ENCODE measurements around the gene PCDHA13. TPM values are rescaled to one million over a fixed set of nuclear protein-coding genes. Genes with fewer than 3 reads are reported as not detected.
A peak's percentile ranks its signal among the peaks of the same experiment; 100 is the strongest.
"Not testable (repeated sequence)": the region's sequence is repeated elsewhere in the genome, so short reads cannot be mapped to it uniquely, and the experiment has no call there.

Gene PCDHA13
- total RNA-seq, 6 experiments from 2014 or later: 0.35 to 1.8 (median 1.2) TPM; not detected in 1

DNA sequence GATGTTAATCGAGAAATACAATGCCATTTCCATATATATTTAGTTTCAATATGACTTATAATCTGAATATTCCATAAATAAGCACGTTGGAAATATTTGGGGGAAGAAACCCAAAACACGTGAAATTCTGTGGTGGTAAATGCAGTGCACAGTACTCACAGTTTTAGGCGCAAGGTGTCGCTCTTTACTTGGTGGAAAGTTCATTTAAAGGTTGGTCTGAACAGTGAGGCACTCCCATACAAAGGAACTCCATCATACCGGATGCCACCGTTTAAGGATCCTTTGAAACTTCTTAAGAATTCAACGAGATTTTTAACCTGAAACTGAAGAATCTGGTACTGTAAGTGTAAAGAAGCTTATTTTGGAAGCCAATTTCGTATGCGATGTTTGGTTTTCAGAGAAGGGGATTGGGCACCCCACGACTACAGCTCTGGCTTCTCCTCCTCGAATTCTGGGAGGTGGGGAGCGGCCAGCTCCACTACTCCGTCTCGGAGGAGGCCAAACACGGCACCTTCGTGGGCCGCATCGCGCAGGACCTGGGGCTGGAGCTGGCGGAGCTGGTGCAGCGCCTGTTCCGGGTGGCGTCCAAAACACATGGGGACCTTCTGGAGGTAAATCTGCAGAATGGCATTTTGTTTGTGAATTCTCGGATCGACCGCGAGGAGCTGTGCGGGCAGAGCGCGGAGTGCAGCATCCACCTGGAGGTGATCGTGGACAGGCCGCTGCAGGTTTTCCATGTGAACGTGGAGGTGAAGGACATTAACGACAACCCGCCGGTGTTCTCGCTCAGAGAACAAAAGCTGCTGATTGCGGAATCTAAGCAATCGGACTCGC, 13.0 kb upstream of the PCDHA13 start, which contains the start of gene PCDHA11:
TSS of gene PCDHA11 (plus strand) at position 237 of the 834 bp plus-strand sequence. CDS start at position 384, 147 bp downstream.
- H3K9me3 ChIP-seq: no peaks in the 10 kb centered on the region
- H3K27me3 ChIP-seq: no peaks in the 10 kb centered on the region
- H3K27ac ChIP-seq: no peak within 1 kb of the TSS
- no peaks in the 10 kb centered on the region for H3K36me3 ChIP-seq
- H3K4me1 ChIP-seq: no peaks in the 10 kb centered on the region
- intact Hi-C loops (cut with DNase I): no loop called here
- no peak for TF ChIP-seq POLR2A (IDR thresholded peaks at IDR 0.05)
- TF ChIP-seq, protein P1, sequence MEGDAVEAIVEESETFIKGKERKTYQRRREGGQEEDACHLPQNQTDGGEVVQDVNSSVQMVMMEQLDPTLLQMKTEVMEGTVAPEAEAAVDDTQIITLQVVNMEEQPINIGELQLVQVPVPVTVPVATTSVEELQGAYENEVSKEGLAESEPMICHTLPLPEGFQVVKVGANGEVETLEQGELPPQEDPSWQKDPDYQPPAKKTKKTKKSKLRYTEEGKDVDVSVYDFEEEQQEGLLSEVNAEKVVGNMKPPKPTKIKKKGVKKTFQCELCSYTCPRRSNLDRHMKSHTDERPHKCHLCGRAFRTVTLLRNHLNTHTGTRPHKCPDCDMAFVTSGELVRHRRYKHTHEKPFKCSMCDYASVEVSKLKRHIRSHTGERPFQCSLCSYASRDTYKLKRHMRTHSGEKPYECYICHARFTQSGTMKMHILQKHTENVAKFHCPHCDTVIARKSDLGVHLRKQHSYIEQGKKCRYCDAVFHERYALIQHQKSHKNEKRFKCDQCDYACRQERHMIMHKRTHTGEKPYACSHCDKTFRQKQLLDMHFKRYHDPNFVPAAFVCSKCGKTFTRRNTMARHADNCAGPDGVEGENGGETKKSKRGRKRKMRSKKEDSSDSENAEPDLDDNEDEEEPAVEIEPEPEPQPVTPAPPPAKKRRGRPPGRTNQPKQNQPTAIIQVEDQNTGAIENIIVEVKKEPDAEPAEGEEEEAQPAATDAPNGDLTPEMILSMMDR (IDR thresholded peaks at IDR 0.05): peak in 3 of 4 donors; percentile 15 to 39 (median 21)
- DNase-seq: no peak
- peak; percentile 36 to 77 (median 65) for ATAC-seq
- peak within 1 kb of the TSS in 1 of 3 donors; percentile 11 for H3K4me3 ChIP-seq
- WGBS (ENCODE audit: insufficient coverage, low coverage, low lambda C conversion rate, missing lambda C conversion rate): 11% methylated on average over 32 of the region's 41 CpGs

DNA sequence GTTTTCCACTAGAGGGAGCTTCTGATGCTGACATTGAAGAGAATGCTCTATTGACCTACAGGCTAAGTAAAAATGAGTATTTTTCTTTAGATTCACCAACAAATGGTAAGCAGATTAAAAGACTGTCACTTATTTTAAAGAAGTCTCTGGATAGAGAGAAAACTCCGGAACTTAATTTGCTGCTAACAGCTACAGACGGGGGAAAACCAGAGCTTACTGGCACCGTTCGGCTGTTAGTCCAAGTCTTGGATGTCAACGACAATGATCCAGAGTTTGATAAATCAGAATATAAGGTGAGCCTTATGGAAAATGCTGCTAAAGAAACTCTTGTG, 12.4 kb upstream of the PCDHA13 start:
- no peak for ATAC-seq
- TF ChIP-seq POLR2A (IDR thresholded peaks at IDR 0.05): no peak
- TF ChIP-seq, protein P1 (IDR thresholded peaks at IDR 0.05): no peak
- DNase-seq: no peak
- WGBS (ENCODE audit: insufficient coverage, low coverage, low lambda C conversion rate, missing lambda C conversion rate): 47% methylated on average over 5 of the region's 5 CpGs
- intact Hi-C loops (cut with DNase I): no loop called here
- H3K36me3 ChIP-seq: no peaks in the 10 kb centered on the region
- H3K4me1 ChIP-seq: no peaks in the 10 kb centered on the region
- H3K27ac ChIP-seq: no peak overlapping the region
- H3K27me3 ChIP-seq: peaks cover 0 to 4% of the 10 kb centered on the region in 2 donors
- H3K4me3 ChIP-seq: peak overlapping the region in 1 of 3 donors; percentile 11
- no peaks in the 10 kb centered on the region for H3K9me3 ChIP-seq

DNA sequence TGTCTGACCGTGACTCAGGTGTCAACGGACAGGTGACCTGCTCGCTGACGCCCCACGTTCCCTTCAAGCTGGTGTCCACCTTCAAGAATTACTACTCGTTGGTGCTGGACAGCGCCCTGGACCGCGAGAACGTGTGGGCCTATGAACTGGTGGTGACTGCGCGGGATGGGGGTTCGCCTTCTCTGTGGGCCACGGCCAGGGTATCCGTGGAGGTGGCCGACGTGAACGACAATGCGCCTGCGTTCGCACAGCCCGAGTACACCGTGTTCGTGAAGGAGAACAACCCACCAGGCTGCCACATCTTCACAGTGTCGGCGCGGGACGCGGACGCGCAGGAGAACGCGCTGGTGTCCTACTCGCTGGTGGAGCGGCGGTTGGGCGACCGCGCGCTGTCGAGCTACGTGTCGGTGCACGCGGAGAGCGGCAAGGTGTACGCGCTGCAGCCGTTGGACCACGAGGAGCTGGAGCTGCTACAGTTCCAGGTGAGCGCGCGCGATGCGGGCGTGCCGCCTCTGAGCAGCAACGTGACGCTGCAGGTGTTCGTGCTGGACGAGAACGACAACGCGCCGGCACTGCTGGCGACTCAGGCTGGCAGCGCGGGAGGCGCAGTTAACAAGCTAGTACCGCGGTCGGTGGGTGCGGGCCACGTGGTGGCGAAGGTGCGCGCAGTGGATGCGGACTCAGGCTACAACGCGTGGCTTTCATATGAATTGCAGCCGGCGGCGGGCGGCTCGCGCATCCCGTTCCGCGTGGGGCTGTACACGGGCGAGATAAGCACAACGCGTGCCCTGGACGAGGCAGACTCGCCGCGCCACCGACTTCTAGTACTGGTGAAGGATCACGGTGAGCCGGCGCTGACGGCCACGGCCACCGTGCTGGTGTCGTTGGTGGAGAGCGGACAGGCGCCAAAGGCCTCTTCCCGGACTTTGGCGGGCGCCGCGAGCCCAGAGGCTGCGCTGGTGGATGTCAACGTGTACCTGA, 11.4 kb upstream of the PCDHA13 start:
- Histone ChIP-seq H3K4me3 (no peak overlapping the region), H3K27ac (no peak overlapping the region), H3K4me1 (no peaks in the 10 kb centered on the region), H3K9me3 (no peaks in the 10 kb centered on the region), H3K36me3 (no peaks in the 10 kb centered on the region), H3K27me3 (peaks cover 0 to 6% of the 10 kb centered on the region in 2 donors)
- 70% methylated on average over 23 of the region's 114 CpGs for WGBS (ENCODE audit: insufficient coverage, low coverage, low lambda C conversion rate, missing lambda C conversion rate)
- TF ChIP-seq POLR2A (IDR thresholded peaks at IDR 0.05): no peak
- DNase-seq: peak in 1 of 3 donors; percentile 50
- ATAC-seq: no peak
- intact Hi-C loops (cut with DNase I): no loop called here

DNA sequence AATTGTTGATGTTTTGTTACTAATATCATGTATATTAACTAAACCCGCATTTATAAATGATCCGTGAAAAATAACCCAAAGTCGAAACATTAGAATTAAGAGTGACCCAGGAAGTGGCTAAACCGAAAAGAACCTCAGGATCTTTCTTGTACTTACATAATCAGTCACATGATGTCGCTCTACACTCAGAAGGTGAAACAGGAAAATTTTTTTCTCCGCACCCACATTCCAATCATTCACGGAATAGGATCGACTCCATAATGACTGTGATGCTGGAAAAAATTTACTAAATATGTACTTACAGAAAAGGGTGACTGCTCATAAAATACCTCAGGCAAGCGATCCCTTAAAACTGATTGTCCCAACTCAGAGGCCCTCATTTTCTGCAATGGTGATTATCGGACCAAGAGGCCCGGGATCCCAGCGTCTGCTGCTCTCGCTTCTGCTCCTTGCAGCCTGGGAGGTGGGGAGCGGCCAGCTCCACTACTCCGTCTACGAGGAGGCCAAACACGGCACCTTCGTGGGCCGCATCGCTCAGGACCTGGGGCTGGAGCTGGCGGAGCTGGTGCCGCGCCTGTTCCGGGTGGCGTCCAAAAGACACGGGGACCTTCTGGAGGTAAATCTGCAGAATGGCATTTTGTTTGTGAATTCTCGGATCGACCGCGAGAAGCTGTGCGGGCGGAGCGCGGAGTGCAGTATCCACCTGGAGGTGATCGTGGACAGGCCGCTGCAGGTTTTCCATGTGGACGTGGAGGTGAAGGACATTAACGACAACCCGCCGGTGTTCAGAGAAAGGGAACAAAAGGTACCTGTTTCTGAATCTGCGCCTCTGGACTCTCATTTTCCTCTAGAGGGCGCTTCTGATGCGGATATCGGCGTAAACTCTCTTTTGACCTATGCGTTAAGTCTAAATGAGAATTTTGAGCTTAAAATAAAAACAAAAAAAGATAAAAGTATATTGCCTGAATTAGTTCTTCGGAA, 6.5 kb upstream of the PCDHA13 start, which contains the start of gene PCDHA12:
TSS of gene PCDHA12 (plus strand) at position 224 of the 981 bp plus-strand sequence. CDS start at position 389, 165 bp downstream.
- Histone ChIP-seq H3K36me3 (no peaks in the 10 kb centered on the region), H3K27ac (no peak within 1 kb of the TSS), H3K9me3 (peaks cover 0 to 6% (median 0%) of the 10 kb centered on the region in 4 donors), H3K4me1 (no peaks in the 10 kb centered on the region), H3K4me3 (no peak within 1 kb of the TSS), H3K27me3 (peaks cover 0 to 10% of the 10 kb centered on the region in 2 donors)
- no peak for DNase-seq
- intact Hi-C loops (cut with DNase I): no loop called here
- 26% methylated on average over 35 of the region's 47 CpGs for WGBS (ENCODE audit: insufficient coverage, low coverage, low lambda C conversion rate, missing lambda C conversion rate)
- ATAC-seq: peak in 1 of 4 donors; percentile 19
- TF ChIP-seq POLR2A (IDR thresholded peaks at IDR 0.05): no peak
- TF ChIP-seq, protein P1 (IDR thresholded peaks at IDR 0.05): peak in 1 of 4 donors; percentile 7

DNA sequence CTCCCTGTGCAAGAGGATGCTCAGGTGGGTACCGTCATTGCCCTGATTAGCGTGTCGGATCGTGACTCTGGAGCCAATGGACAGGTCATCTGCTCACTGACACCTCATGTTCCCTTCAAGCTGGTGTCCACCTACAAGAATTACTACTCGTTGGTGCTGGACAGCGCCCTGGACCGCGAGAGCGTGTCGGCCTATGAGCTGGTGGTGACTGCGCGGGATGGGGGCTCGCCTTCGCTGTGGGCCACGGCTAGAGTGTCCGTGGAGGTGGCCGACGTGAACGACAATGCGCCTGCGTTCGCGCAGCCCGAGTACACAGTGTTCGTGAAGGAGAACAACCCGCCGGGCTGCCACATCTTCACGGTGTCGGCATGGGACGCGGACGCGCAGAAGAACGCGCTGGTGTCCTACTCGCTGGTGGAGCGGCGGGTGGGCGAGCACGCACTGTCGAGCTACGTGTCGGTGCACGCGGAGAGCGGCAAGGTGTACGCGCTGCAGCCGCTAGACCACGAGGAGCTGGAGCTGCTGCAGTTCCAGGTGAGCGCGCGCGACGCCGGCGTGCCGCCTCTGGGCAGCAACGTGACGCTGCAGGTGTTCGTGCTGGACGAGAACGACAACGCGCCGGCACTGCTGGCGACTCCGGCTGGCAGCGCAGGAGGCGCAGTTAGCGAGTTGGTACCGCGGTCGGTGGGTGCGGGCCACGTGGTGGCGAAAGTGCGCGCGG, 5.2 kb upstream of the PCDHA13 start:
- H3K36me3 ChIP-seq; H3K9me3 ChIP-seq; H3K4me3 ChIP-seq; H3K27ac ChIP-seq; H3K4me1 ChIP-seq; intact Hi-C loops (cut with DNase I); DNase-seq; ATAC-seq: not testable (repeated sequence)
- WGBS (ENCODE audit: insufficient coverage, low coverage, low lambda C conversion rate, missing lambda C conversion rate): 34% methylated on average over 13 of the region's 80 CpGs
- peaks cover 0 to 10% of the 10 kb centered on the region in 2 donors for H3K27me3 ChIP-seq

All from right lobe of liver (tissue), 6 donors.